GM12874 (cell line): ENCODE results near the gene PCSK2.

ENCODE experiments used
- TF ChIP-seq, protein P1 (sequence below): IDR thresholded peaks from 2 replicates; pipeline ENCODE4 v1.5.1; 2011; ENCODE audit warnings: low read depth, mild to moderate bottlenecking, control low read depth, low read length, moderate library complexity; ENCODE audit not compliant: insufficient read depth

PCSK2 gene

DNA sequence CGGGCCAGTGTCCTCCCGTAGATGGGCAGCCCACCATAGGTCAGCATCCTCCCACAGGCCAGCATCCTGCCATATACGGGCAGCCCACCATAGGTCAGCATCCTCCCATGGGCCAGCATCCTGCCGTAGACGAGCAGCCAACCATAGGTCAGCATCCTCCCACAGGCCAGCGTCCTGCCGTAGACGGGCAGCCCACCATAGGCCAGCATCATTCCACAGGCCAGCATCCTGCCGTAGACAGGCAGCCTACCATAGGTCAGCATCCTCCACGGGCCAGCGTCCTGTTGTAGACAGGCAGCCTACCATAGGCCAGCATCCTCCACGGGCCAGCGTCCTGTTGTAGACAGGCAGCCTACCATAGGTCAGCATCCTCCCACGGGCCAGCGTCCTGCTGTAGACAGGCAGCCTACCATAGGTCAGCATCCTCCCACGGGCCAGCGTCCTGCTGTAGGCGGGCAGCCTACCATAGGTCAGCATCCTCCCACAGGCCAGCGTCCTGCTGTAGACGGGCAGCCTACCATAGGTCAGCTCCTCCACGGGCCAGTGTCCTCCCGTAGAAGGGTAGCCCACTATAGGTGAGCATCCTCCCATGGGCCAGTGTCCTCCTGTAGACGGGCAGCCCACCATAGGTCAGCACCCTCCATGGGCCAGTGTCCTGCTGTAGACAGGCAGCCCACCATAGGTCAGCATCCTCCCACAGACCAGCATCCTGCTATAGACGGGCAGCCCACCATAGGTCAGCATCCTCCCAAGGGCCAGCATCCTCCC lies 241.4 kb downstream of the PCSK2 start:
- TF ChIP-seq, protein P1, sequence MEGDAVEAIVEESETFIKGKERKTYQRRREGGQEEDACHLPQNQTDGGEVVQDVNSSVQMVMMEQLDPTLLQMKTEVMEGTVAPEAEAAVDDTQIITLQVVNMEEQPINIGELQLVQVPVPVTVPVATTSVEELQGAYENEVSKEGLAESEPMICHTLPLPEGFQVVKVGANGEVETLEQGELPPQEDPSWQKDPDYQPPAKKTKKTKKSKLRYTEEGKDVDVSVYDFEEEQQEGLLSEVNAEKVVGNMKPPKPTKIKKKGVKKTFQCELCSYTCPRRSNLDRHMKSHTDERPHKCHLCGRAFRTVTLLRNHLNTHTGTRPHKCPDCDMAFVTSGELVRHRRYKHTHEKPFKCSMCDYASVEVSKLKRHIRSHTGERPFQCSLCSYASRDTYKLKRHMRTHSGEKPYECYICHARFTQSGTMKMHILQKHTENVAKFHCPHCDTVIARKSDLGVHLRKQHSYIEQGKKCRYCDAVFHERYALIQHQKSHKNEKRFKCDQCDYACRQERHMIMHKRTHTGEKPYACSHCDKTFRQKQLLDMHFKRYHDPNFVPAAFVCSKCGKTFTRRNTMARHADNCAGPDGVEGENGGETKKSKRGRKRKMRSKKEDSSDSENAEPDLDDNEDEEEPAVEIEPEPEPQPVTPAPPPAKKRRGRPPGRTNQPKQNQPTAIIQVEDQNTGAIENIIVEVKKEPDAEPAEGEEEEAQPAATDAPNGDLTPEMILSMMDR: no peak

DNA sequence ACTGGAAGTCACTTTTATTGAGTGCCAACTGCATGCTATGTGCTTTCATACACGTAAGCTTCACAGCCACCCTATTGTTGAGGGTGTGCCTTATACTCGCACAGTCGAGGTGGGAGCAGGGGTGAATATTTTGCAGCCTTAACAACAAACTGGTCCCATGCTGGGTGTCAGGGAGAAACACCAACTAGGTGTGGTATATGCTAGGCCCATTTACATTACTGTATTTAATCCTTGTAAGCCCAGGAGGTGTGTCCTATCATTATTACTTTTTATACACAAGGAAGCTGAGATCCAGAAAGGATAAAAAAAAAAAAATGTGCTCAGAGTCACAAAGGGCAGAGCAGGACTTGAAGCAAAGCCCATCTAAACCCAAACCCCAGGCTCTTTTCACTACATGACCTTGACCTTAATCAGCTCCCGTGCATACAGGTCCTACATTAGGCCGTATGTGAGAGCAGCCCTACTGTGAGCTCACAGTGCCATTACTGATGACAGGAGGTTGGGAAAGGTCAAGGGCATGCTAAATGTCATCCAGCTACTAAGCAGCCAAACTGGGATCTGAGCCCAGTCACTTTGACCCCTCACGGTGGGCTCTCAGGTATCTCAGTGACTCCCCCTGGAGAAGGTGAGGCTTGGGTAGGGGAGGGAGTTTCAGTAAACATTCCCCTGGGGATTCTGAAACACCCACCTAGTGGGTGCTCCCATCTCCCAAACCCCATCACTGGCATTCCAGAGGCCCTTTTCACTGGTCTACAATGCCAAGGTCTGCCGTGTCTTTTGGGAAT lies 242.6 kb downstream of the PCSK2 start:
- TF ChIP-seq, protein P1: no peak

DNA sequence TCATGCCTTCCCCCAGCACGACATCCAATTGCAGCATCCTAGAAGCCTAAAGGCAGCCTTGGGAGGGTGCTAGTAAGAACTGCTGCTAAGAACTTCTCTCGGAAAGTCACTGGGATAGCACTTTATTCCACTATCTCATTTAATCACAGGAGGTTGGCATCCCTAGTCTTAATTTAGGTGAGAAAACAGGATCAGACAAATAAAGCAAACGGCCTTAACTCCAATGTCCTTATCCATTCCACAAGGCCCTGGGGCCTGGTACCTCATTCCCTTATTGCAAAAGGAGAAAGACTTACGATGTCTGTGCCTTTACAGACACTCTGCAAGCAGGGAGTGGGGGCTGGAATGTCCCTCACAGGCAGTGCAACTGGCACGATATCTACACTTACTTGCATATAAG lies 243.7 kb downstream of the PCSK2 start:
- TF ChIP-seq, protein P1: no peak

DNA sequence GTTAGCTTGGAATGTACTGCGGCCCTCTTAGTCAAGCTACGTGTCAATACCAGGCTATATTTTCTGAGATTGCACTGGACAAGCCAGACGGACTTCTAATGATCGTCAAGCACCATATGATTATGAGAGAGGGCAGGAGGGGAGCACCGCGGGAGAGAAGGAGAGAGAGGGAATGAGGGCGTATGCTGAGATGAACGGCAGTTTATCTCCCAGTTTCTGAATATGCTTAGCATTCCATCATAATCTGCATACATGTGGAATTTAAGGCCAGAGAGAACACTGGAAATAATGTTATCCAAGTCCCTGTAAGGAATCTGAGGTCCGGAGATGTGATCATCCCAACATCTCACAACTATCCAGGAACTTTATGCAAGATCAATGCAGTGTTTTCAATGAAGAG lies 244.1 kb downstream of the PCSK2 start:
- TF ChIP-seq, protein P1: no peak

DNA sequence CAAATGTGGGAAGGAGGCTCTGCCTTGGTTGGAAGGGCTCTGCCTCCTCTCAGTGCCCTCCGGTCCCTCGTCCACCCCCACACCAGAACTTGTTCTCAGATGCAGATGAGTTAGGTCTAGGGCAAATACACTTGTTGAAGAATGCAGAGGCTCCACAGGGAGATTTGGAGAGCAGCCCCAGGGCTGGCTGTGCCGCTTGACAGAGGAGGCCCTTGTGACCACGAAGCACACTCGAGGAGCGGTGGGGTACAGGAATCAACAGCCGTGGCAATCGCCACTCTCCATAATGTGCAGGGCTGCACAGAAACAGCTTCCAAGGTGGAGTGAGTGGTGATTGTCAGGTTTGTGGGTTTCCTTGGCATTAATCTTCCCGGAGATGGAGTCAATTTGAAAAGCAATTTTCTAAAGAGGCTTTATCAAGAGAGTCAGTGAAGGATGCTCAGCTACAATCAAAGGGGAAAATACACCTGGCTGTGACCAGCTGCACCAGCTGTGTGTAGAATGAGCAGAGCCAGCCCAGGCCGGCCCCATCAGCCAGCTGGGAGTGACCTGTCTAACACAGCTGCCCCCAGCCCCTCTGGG lies 244.9 kb downstream of the PCSK2 start:
- TF ChIP-seq, protein P1: no peak

DNA sequence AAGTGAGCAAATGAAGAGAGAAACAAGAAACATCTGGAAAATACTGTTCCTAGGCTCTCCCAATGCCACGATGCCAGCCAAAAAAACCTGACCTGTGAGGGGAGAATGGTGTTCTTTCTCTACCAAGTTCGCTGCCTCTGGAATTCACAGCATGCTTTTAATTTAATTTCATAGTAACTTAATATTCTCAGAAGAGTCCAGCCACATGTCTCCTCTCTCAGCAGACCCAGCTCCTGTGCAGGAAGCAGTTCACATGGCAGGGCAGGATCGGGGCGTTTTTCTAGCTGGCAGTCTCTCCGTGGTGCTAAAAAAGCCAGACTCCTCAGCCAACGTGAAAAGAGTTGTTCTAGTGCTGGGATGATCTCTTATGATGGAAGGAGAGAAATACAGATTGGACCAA lies 246.8 kb downstream of the PCSK2 start:
- TF ChIP-seq, protein P1: no peak

DNA sequence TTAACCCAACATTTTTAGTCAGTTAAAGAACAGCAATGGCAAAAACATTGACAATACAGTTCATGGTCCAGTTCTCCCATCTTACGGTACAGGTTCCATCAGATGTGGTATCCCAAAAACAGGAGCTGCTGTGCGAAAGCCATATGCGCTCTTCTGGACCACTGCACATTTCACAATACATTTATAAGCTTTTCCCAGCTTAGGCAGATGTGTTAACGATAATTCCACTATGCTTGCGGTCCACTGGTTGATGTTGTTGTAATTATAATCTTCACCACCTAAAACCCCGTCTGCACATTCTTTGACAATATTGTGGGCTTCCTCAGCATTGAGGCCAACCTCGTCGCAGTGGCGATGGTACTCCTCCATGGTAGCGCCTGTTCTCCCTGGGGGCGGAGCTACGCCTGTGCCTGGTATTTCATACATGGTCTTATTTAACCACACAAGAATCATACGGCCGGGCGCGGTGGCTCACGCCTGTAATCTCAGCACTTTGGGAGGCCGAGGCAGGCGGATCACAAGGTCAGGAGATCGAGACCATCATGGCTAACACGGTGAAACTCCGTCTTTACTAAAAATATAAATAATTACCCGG lies 252.3 kb downstream of the PCSK2 start:
- TF ChIP-seq, protein P1: no peak
